ENCODE results near the gene INPP5A.

The INPP5A gene

DNA sequence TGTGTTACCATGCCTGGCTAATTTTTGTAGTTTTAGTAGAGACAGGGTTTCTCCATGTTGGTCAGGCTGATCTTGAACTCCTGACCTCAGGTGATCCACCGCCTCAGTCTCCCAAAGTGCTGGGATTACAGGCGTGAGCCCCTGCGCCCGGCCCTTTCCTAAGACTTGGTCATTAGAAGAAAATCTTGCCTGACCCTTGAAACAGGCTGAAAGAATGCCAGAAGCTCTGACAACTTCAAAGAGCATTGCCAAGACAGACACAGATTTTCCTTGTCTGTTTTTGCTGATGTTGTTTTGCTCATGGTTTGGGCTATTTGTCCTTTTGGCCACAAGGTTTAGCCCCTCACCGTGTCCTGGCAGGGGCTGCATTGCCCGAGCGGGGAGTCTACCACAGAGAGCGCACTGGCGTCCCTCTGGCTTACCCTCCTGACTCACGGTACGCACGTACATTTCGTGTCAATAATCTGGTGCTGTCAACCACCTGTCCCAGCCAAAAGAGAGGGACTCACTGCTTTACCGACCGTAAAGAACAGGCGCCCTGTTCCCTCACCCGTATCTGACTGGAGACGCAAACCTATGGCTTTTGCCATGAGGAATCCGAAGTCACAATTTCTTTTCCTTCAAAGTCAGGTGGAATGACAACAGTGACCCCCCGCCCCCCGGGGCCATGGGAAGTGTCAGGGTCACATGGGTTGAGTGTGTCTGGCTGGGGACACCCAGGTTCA is 10.1 kb upstream of the INPP5A start:
- H3K4me3 ChIP-seq (ENCODE audit: low read depth in 1 of 2, low read length in 2 of 2), result no peak overlapping the region
- no peak overlapping the region for H3K9ac ChIP-seq (ENCODE audit: low read depth in 1 of 2, low read length in 2 of 2)
- H3K27ac ChIP-seq (ENCODE audit: low read depth, low read length), result no peak overlapping the region
- peaks cover 0 to 3% of the 10 kb centered on the region in 2 donors for H3K4me1 ChIP-seq (ENCODE audit: control insufficient read depth in 1 of 2, insufficient read depth in 2 of 2, low read length in 2 of 2)
- peaks cover 16 to 17% of the 10 kb centered on the region in 2 donors for H3K27me3 ChIP-seq (ENCODE audit: control insufficient read depth in 1 of 2, insufficient read depth in 2 of 2, low read length in 2 of 2)
- H3K9me3 ChIP-seq (ENCODE audit: control insufficient read depth in 1 of 2, low read length in 2 of 2), result no peaks in the 10 kb centered on the region
- H3K36me3 ChIP-seq (ENCODE audit: control insufficient read depth in 1 of 2, insufficient read depth in 2 of 2, low read length in 2 of 2), result no peaks in the 10 kb centered on the region

GRCh38 chr10:132528064-132528691 is 9.4 kb upstream of the INPP5A start:
- H3K9ac ChIP-seq (ENCODE audit: low read depth in 1 of 2, low read length in 2 of 2), result no peak overlapping the region
- H3K4me1 ChIP-seq (ENCODE audit: control insufficient read depth in 1 of 2, insufficient read depth in 2 of 2, low read length in 2 of 2), result peaks cover 0 to 3% of the 10 kb centered on the region in 2 donors
- H3K27me3 ChIP-seq (ENCODE audit: control insufficient read depth in 1 of 2, insufficient read depth in 2 of 2, low read length in 2 of 2), result peaks cover 16 to 17% of the 10 kb centered on the region in 2 donors
- no peak overlapping the region for H3K27ac ChIP-seq (ENCODE audit: low read depth, low read length)
- no peaks in the 10 kb centered on the region for H3K36me3 ChIP-seq (ENCODE audit: control insufficient read depth in 1 of 2, insufficient read depth in 2 of 2, low read length in 2 of 2)
- H3K4me3 ChIP-seq (ENCODE audit: low read depth in 1 of 2, low read length in 2 of 2), result no peak overlapping the region
- H3K9me3 ChIP-seq (ENCODE audit: control insufficient read depth in 1 of 2, low read length in 2 of 2), result no peaks in the 10 kb centered on the region

DNA sequence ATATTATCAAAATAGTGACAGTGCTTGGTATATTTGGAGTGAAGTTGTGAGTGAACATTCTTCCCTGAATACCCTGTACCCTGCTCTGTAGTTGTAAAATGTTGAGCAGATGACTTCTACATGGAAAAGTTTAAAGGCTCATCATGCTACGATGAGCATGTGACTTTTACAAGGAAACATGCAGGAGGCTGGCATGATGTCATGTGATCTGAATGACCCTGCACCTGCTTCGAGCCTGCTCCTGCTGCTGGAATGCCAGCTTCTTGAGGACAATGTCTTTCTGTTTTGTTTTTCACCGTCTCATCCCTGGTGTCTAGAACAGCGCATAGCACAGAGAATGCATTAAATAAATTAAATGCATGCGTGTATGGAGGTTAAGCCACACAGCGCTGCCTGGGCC is 5.4 kb upstream of the INPP5A start:
- Histone ChIP-seq H3K36me3 (ENCODE audit: control insufficient read depth in 1 of 2, insufficient read depth in 2 of 2, low read length in 2 of 2) (no peaks in the 10 kb centered on the region), H3K27me3 (ENCODE audit: control insufficient read depth in 1 of 2, insufficient read depth in 2 of 2, low read length in 2 of 2) (peaks cover 13 to 17% of the 10 kb centered on the region in 2 donors), H3K4me1 (ENCODE audit: control insufficient read depth in 1 of 2, insufficient read depth in 2 of 2, low read length in 2 of 2) (peaks cover 7 to 14% of the 10 kb centered on the region in 2 donors), H3K9me3 (ENCODE audit: control insufficient read depth in 1 of 2, low read length in 2 of 2) (no peaks in the 10 kb centered on the region), H3K4me3 (ENCODE audit: low read depth in 1 of 2, low read length in 2 of 2) (no peak overlapping the region), H3K27ac (ENCODE audit: low read depth, low read length) (no peak overlapping the region), H3K9ac (ENCODE audit: low read depth in 1 of 2, low read length in 2 of 2) (no peak overlapping the region)

DNA sequence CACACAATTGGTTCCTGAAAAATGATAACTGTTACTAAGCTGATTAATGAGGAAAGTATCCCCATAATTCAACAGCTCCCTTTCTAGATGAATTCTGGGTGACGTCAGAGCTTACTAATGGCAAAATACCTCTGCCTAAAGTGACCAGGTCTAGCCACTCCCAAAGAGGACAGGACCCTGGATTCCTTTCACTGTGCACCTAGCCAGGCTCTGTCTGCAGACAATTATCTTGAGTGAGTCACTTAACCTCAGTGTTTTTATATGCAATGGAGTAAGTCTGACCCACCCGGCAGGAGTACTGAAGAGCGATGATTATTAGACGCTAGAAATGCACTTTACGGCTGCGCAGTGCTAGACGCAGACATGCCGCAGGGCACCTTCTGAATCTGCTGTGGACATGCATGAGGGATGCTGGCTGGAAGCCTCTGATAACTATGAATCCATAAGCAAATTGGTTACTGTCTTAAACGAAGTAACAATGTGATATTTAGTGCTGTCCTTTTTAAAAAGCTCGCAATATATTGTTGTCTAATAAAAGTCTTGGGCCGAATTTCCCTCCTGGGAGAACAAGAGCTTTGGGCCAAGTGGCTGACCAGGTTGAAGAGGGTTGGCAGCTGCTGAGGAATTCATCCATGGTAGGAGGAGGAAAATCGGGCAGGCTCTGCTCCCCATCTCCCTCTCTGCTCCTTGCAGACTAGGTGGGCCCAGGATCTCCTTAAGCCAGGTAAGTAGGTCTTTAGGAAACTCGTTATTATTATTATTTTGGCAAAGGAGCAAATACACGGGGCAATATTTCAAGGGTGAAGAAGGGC is 4.6 kb upstream of the INPP5A start:
- no peaks in the 10 kb centered on the region for H3K36me3 ChIP-seq (ENCODE audit: control insufficient read depth in 1 of 2, insufficient read depth in 2 of 2, low read length in 2 of 2)
- H3K4me3 ChIP-seq (ENCODE audit: low read depth in 1 of 2, low read length in 2 of 2), result no peak overlapping the region
- H3K27ac ChIP-seq (ENCODE audit: low read depth, low read length), result no peak overlapping the region
- H3K9ac ChIP-seq (ENCODE audit: low read depth in 1 of 2, low read length in 2 of 2), result no peak overlapping the region
- H3K9me3 ChIP-seq (ENCODE audit: control insufficient read depth in 1 of 2, low read length in 2 of 2), result no peaks in the 10 kb centered on the region
- peaks cover 6 to 11% of the 10 kb centered on the region in 2 donors for H3K27me3 ChIP-seq (ENCODE audit: control insufficient read depth in 1 of 2, insufficient read depth in 2 of 2, low read length in 2 of 2)
- H3K4me1 ChIP-seq (ENCODE audit: control insufficient read depth in 1 of 2, insufficient read depth in 2 of 2, low read length in 2 of 2), result peaks cover 7 to 11% of the 10 kb centered on the region in 2 donors

DNA sequence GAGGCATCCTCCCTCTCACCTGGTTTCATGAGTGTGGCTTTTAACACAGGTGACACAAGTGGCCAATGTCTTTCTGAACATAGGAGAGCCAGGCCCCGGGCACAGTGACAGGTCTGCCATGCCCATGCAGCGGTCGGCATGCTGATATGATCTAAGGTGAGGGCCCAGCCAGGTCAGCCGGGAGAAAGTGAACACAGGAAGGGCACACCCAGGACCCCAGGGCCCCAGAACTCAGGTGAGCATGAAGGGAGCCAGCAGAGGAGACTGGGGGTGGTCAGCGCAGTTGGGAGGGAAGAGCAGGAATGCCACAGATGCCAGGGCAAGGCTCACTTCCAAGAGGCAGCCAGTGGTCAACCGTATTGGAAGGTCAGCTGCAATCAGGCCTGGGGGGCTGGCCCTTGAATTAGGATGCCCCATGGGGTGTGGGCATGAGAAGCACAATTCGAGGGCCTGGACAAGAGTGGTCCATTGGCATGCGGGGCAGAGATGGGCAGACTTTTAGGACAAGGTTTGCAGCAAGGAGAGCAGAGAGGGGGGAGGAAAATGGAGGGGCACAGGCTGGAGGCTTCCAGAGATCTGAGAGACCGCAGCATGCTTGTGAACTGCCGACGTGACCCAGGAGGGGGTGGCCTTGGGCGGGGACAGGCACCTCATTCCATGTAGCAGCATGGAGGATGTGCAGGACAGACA is 3.9 kb upstream of the INPP5A start:
- peaks cover 0 to 5% of the 10 kb centered on the region in 2 donors for H3K27me3 ChIP-seq (ENCODE audit: control insufficient read depth in 1 of 2, insufficient read depth in 2 of 2, low read length in 2 of 2)
- no peaks in the 10 kb centered on the region for H3K36me3 ChIP-seq (ENCODE audit: control insufficient read depth in 1 of 2, insufficient read depth in 2 of 2, low read length in 2 of 2)
- H3K9ac ChIP-seq (ENCODE audit: low read depth in 1 of 2, low read length in 2 of 2), result no peak overlapping the region
- H3K4me1 ChIP-seq (ENCODE audit: control insufficient read depth in 1 of 2, insufficient read depth in 2 of 2, low read length in 2 of 2), result peaks cover 12 to 17% of the 10 kb centered on the region in 2 donors
- no peak overlapping the region for H3K4me3 ChIP-seq (ENCODE audit: low read depth in 1 of 2, low read length in 2 of 2)
- H3K27ac ChIP-seq (ENCODE audit: low read depth, low read length), result no peak overlapping the region
- no peaks in the 10 kb centered on the region for H3K9me3 ChIP-seq (ENCODE audit: control insufficient read depth in 1 of 2, low read length in 2 of 2)

GRCh38 chr10:132534391-132535064 is 3.1 kb upstream of the INPP5A start:
- H3K4me1 ChIP-seq (ENCODE audit: control insufficient read depth in 1 of 2, insufficient read depth in 2 of 2, low read length in 2 of 2), result peaks cover 20 to 25% of the 10 kb centered on the region in 2 donors
- no peaks in the 10 kb centered on the region for H3K36me3 ChIP-seq (ENCODE audit: control insufficient read depth in 1 of 2, insufficient read depth in 2 of 2, low read length in 2 of 2)
- H3K9me3 ChIP-seq (ENCODE audit: control insufficient read depth in 1 of 2, low read length in 2 of 2), result no peaks in the 10 kb centered on the region
- no peak overlapping the region for H3K27ac ChIP-seq (ENCODE audit: low read depth, low read length)
- H3K9ac ChIP-seq (ENCODE audit: low read depth in 1 of 2, low read length in 2 of 2), result no peak overlapping the region
- H3K27me3 ChIP-seq (ENCODE audit: control insufficient read depth in 1 of 2, insufficient read depth in 2 of 2, low read length in 2 of 2), result peaks cover 0 to 2% of the 10 kb centered on the region in 2 donors
- no peak overlapping the region for H3K4me3 ChIP-seq (ENCODE audit: low read depth in 1 of 2, low read length in 2 of 2)

DNA sequence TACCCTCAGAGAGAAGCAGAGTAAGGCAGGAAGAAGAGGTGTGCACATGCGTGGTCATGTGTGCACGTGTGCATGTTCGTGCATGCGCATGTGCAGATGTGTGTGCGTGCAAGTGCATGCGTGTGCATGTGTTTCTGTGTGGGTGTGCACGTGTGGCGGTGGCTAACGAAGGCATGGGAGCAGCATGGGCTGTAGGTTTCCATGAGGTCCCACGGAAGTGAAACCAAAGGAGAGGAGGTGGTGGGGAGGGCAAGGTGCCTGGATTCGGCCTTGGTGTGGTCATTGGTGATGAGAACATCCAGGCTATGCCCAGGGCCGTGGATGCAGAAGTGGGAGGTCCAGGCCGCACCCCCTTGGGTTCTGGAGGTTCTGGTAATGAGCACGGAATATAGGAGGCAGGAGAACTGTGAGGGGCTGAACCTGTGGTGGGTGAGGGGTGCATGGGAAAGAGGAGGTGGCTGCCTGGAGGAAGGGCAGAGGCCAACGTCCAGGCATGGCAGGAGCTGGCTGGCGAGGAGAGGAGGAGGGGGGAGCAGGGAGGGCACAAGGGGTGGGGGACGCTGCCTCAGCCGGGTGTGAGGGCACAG is 2.4 kb upstream of the INPP5A start:
- Histone ChIP-seq H3K36me3 (ENCODE audit: control insufficient read depth in 1 of 2, insufficient read depth in 2 of 2, low read length in 2 of 2) (no peaks in the 10 kb centered on the region), H3K27ac (ENCODE audit: low read depth, low read length) (no peak overlapping the region), H3K9ac (ENCODE audit: low read depth in 1 of 2, low read length in 2 of 2) (no peak overlapping the region), H3K27me3 (ENCODE audit: control insufficient read depth in 1 of 2, insufficient read depth in 2 of 2, low read length in 2 of 2) (no peaks in the 10 kb centered on the region), H3K9me3 (ENCODE audit: control insufficient read depth in 1 of 2, low read length in 2 of 2) (no peaks in the 10 kb centered on the region), H3K4me1 (ENCODE audit: control insufficient read depth in 1 of 2, insufficient read depth in 2 of 2, low read length in 2 of 2) (peaks cover 26 to 32% of the 10 kb centered on the region in 2 donors), H3K4me3 (ENCODE audit: low read depth in 1 of 2, low read length in 2 of 2) (no peak overlapping the region)

GRCh38 chr10:132536241-132536876 is 1.2 kb upstream of the INPP5A start:
- Histone ChIP-seq H3K27me3 (ENCODE audit: control insufficient read depth in 1 of 2, insufficient read depth in 2 of 2, low read length in 2 of 2) (no peaks in the 10 kb centered on the region), H3K36me3 (ENCODE audit: control insufficient read depth in 1 of 2, insufficient read depth in 2 of 2, low read length in 2 of 2) (no peaks in the 10 kb centered on the region), H3K4me1 (ENCODE audit: control insufficient read depth in 1 of 2, insufficient read depth in 2 of 2, low read length in 2 of 2) (peaks cover 38 to 41% of the 10 kb centered on the region in 2 donors), H3K27ac (ENCODE audit: low read depth, low read length) (peak overlapping the region; percentile 58), H3K9me3 (ENCODE audit: control insufficient read depth in 1 of 2, low read length in 2 of 2) (no peaks in the 10 kb centered on the region), H3K9ac (ENCODE audit: low read depth in 1 of 2, low read length in 2 of 2) (peak overlapping the region; percentile 47 to 66), H3K4me3 (ENCODE audit: low read depth in 1 of 2, low read length in 2 of 2) (peak overlapping the region; percentile 52 to 72)

Measured in duodenal mucosa (tissue), 2 donors.